ENCODE data around the gene BCL2L2. TPM values are rescaled to one million over a fixed set of nuclear protein-coding genes. Genes with fewer than 3 reads are reported as not detected.

BCL2L2 gene
- total and polyA plus RNA-seq, 2 donors (not counting 1 experiment from before 2014, with no cell fraction given): 5.4 to 17.8 TPM

- Histone ChIP-seq H3K36me3 (replicated peaks in 1 of 2; ENCODE audit: control extremely low read depth in 1 of 2, control insufficient read depth in 1 of 2, extremely low read depth in 1 of 2, insufficient read depth in 2 of 2, low read length in 1 of 2) (peaks cover 0 to 14% of the 10 kb centered on the region in 2 experiments), H3K9ac (ENCODE audit: low read length) (no peak overlapping the region), H3K9me3 (ENCODE audit: control extremely low read depth in 1 of 3, control insufficient read depth in 2 of 3, insufficient read depth in 1 of 3, low read length in 2 of 3) (no peaks in the 10 kb centered on the region), H3K27ac (ENCODE audit: low read length in 2 of 2) (no peak overlapping the region), H2AFZ (ENCODE audit: insufficient read depth, low read depth, low read length, poor library complexity, severe bottlenecking) (no peak overlapping the region), H3K27me3 (replicated peaks in 1 of 4; ENCODE audit: control extremely low read depth in 1 of 4, control insufficient read depth in 3 of 4, insufficient read depth in 4 of 4, low read length in 3 of 4) (no peaks in the 10 kb centered on the region), H3K4me2 (replicated peaks; ENCODE audit: low read depth, low read length, poor library complexity, severe bottlenecking) (no peak overlapping the region), H3K4me1 (ENCODE audit: control insufficient read depth in 2 of 2, insufficient read depth in 2 of 2, low read length in 2 of 2) (peaks cover 14 to 22% of the 10 kb centered on the region in 2 donors), H3K4me3 (ENCODE audit: control extremely low read depth in 1 of 5, extremely low read depth in 1 of 5, insufficient read depth in 1 of 5, low read depth in 2 of 5, low read length in 4 of 5) (no peak overlapping the region), H3K79me2 (ENCODE audit: control insufficient read depth, insufficient read depth, low read length) (peaks cover 6% of the 10 kb centered on the region), H4K20me1 (ENCODE audit: control insufficient read depth, insufficient read depth, low read length, poor library complexity, severe bottlenecking) (no peaks in the 10 kb centered on the region)
- Mint-ChIP-seq H3K27ac (peak overlapping the region; percentile 26), H3K4me1 (peaks cover 34% of the 10 kb centered on the region), H3K9me3 (ENCODE audit: insufficient read depth) (no peaks in the 10 kb centered on the region), H3K4me3 (no peak overlapping the region), H3K27me3 (no peaks in the 10 kb centered on the region)
- no peak for TF ChIP-seq CTCF (IDR thresholded peaks at IDR 0.05)
- no peak for TF ChIP-seq EZH2 (IDR thresholded peaks at IDR 0.05; ENCODE audit: borderline replicate concordance, insufficient read depth, low read depth, low read length, poor library complexity, severe bottlenecking)
- DNase-seq (no peak), ATAC-seq (ENCODE audit: low read depth) (no peak)
- CTCF ChIA-PET: interaction anchor here (0.7 to 8.6 kb wide), 7 partner anchors 8 to 178 kb away, joined by 3 to 56 read pairs (median 3); partner anchors contain the start of gene HOMEZ
- POLR2A ChIA-PET: no interaction called here
- 96% methylated on average over 5 of the region's 7 CpGs for WGBS (ENCODE audit: insufficient coverage)
- intact Hi-C loops (cut with micrococcal nuclease): no loop called here
Measured at GRCh38 chr14:23297611-23298277, 8.9 kb upstream of the BCL2L2 start.

All from B cell (primary cell).